Upper lobe of left lung (tissue), 6 donors: ENCODE data around the gene DSTN. TPM values are rescaled to one million over a fixed set of nuclear protein-coding genes. Genes with fewer than 3 reads are reported as not detected.
A peak's percentile ranks its signal among the peaks of the same experiment; 100 is the strongest.

Experiments
- ATAC-seq, 2 donors: fragments of 200-7000 bp; cut with Tn5 transposase; one replicate each; pipeline ENCODE4 v1.9.1; 2022; ENCODE audit warnings: mild to moderate bottlenecking in 2 of 2, moderate library complexity in 2 of 2; ENCODE audit not compliant: low FRiP score in 2 of 2
- DNase-seq, 2 donors: peaks; one replicate each; pipeline ENCODE4 v3.0.0-alpha.2; 2019 to 2020
- H3K27ac ChIP-seq, 4 donors: fragments of 200-600 bp; sonication (generic); one replicate each; pipeline ENCODE4 v1.5.1; 2016 to 2019
- H3K27me3 ChIP-seq, 4 donors: fragments of 200-600 bp; sonication (generic); one replicate each; pipeline ENCODE4 v1.5.1; 2017 to 2019
- H3K36me3 ChIP-seq, 4 donors: fragments of 200-600 bp; sonication (generic); one replicate each; pipeline ENCODE4 v1.5.1; 2016 to 2019
- H3K4me1 ChIP-seq, 4 donors: fragments of 200-600 bp; sonication (generic); one replicate each; pipeline ENCODE4 v1.5.1; 2018 to 2019
- H3K4me3 ChIP-seq, 4 donors: fragments of 200-600 bp; sonication (generic); one replicate each; pipeline ENCODE4 v1.5.1; 2017 to 2019; ENCODE audit warnings: mild to moderate bottlenecking in 2 of 4, moderate library complexity in 1 of 4
- H3K9me3 ChIP-seq, 4 donors: fragments of 200-600 bp; sonication (generic); one replicate each; pipeline ENCODE4 v1.5.1; 2018 to 2019
- EP300 ChIP-seq, 4 donors: sonication (generic); formaldehyde crosslinking; IDR thresholded peaks; one replicate each; pipeline ENCODE4 v1.5.1; 2017; ENCODE audit warnings: antibody characterized with exemption in 4 of 4, control low read depth in 2 of 4
- POLR2A ChIP-seq, 4 donors: fragments of 450-650 bp; IDR thresholded peaks; one replicate each; pipeline ENCODE4 v1.5.1; 2016 to 2017; ENCODE audit warnings: antibody characterized with exemption in 4 of 4, mild to moderate bottlenecking in 2 of 4
- POLR2AphosphoS5 ChIP-seq, 2 donors: sonication (generic); formaldehyde crosslinking; IDR thresholded peaks; one replicate each; pipeline ENCODE4 v1.5.1; 2017; ENCODE audit warnings: antibody characterized with exemption in 2 of 2
- WGBS, 2 donors: methylation state at CpG; one replicate each; pipeline ENCODE4 v1.1.5; 2017 to 2018; 5-methylcytosine and 5-hydroxymethylcytosine counted together
- total RNA-seq, 6 donors: library from RNA; depleted of rRNA in 4 of 6; stranded (reverse); fragments of >200 nt in 4 of 6; gene quantifications; one replicate each; pipeline versions ENCODE4 v1.1.0 to v1.2.1, GENCODE V29; 2016 to 2021
- TF ChIP-seq, protein P1 (sequence below), 6 experiments: fragments of 450-650 bp in 4 of 6; fragments of 200-600 bp in 2 of 6; sonication (generic) in 2 of 6; IDR thresholded peaks; one replicate each; pipeline ENCODE4 v1.5.1; 2016 to 2019; ENCODE audit warnings: antibody characterized with exemption in 6 of 6
- donor health status: DM: no; HTN: no; CAD: no; lungs with moderate emphysema.
- donor health status: DM: no; HTN: yes; CAD: no; lungs with severe emphysema.

DSTN gene
- total RNA-seq, 6 donors from 2014 or later: 235 to 735 (median 513) TPM

DNA sequence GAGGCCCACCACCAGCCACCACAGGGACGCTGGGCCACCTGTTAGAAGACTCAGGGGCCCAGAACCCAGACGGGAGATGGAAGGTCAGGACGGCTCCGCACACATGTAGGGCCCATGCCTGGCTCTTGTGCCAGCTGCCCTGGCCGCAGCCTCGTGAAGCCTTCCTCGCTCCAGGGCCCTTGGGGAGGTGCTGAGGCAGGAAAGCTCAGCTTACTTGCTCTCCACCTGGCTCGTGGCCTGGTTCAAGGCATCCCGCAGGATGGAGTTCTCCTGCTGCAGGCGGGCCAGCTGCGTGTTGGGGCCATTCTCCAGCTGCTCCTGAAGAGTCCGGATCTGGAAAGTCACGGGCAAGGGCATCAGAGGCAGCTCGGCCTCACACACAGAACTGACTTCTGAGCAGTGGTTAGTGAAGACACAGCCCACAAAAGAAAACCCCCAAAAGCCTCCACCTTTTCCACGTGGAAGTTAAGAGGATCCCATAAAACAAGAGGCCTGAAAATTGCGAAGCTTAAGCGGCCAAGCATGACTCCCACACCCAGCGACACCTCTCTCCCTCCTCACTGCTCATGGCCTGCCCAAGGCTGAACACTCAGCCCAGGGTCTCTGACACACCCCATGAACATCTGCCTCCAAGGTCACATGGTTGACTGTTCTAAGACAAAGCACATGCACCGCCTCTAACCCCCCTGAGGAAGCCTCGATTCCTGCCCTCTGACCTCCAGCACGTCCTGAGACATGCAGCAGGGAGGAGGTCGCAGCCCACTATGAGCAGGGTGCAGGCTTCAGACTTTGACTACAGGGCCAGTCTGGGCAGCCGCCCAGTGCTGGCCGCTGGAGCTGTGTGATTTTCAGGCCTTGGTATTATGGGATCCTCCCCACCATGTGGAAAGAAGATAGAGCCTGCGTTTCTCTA, 65.7 kb downstream of the DSTN start:
- no peak overlapping the region for H3K4me3 ChIP-seq
- H3K9me3 ChIP-seq: no peaks in the 10 kb centered on the region
- H3K27me3 ChIP-seq: no peaks in the 10 kb centered on the region
- WGBS, 2 donors: 79 to 87% methylated on average over 13 to 24 of the region's 25 CpGs
- peaks cover 12 to 35% (median 20%) of the 10 kb centered on the region in 4 donors for H3K4me1 ChIP-seq
- TF ChIP-seq POLR2AphosphoS5 (IDR thresholded peaks at IDR 0.05) (no peak), POLR2A (IDR thresholded peaks at IDR 0.05) (no peak), EP300 (IDR thresholded peaks at IDR 0.05) (no peak)
- TF ChIP-seq, protein P1, sequence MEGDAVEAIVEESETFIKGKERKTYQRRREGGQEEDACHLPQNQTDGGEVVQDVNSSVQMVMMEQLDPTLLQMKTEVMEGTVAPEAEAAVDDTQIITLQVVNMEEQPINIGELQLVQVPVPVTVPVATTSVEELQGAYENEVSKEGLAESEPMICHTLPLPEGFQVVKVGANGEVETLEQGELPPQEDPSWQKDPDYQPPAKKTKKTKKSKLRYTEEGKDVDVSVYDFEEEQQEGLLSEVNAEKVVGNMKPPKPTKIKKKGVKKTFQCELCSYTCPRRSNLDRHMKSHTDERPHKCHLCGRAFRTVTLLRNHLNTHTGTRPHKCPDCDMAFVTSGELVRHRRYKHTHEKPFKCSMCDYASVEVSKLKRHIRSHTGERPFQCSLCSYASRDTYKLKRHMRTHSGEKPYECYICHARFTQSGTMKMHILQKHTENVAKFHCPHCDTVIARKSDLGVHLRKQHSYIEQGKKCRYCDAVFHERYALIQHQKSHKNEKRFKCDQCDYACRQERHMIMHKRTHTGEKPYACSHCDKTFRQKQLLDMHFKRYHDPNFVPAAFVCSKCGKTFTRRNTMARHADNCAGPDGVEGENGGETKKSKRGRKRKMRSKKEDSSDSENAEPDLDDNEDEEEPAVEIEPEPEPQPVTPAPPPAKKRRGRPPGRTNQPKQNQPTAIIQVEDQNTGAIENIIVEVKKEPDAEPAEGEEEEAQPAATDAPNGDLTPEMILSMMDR (IDR thresholded peaks at IDR 0.05): no peak
- DNase-seq: peak in 1 of 2 donors; percentile 65
- peaks cover 8 to 97% (median 84%) of the 10 kb centered on the region in 4 donors for H3K36me3 ChIP-seq
- ATAC-seq: peak in 1 of 2 donors; percentile 78
- H3K27ac ChIP-seq: peak overlapping the region in 2 of 4 donors; percentile 42 to 69

DNA sequence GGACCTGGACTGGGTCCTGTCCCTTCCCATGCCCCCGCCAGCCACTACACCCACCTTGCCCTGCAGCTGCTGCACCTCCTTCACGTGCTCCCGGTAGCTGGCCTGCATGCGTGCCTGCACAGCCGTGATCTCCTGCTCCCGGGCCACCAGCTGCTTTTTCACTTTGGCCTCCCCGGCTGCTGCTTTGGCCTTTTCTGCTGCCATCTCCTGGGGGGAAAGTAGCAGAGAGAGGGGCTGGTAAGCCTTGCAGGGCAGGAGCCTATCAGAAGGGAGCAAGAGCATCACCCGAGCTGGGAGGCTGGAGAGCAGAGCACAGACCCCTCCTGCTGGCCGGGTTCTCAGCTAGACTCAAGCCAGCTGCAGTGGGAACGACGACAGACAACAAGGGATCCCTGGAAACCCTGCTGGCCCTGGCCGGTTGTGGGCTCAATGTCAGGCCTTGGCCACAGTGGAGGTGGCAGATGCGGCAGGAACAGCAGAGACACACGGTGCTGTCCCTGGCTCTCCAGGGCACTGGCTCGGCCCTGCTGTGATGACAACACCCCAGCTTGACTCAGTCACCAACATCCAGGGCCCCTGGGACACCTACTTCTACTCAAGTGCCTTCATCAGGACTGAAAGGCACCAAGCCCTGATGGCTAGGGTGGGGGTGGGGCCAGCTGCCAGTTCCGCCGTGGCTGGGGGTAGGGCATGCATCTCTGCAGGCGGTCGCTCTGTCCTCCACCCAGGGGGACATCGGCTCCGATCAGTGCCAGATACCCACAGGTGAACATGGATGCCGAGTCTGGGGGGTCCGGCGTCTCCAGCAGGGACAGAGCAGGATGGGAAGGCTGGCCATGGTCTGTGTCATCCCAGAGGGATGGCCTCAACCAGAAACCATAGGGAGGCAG, 66.9 kb downstream of the DSTN start:
- TF ChIP-seq, protein P1 (IDR thresholded peaks at IDR 0.05): no peak
- TF ChIP-seq EP300 (IDR thresholded peaks at IDR 0.05): no peak
- TF ChIP-seq POLR2A (IDR thresholded peaks at IDR 0.05): no peak
- no peak for TF ChIP-seq POLR2AphosphoS5 (IDR thresholded peaks at IDR 0.05)
- peaks cover 7 to 97% (median 84%) of the 10 kb centered on the region in 4 donors for H3K36me3 ChIP-seq
- DNase-seq (peak in 1 of 2 donors; percentile 52), ATAC-seq (no peak)
- H3K4me1 ChIP-seq: peaks cover 12 to 35% (median 20%) of the 10 kb centered on the region in 4 donors
- no peaks in the 10 kb centered on the region for H3K27me3 ChIP-seq
- H3K4me3 ChIP-seq: no peak overlapping the region
- H3K9me3 ChIP-seq: no peaks in the 10 kb centered on the region
- peak overlapping the region in 1 of 4 donors; percentile 43 for H3K27ac ChIP-seq
- 84 to 91% methylated on average over 20 to 24 of the region's 24 CpGs for WGBS, 2 donors

DNA sequence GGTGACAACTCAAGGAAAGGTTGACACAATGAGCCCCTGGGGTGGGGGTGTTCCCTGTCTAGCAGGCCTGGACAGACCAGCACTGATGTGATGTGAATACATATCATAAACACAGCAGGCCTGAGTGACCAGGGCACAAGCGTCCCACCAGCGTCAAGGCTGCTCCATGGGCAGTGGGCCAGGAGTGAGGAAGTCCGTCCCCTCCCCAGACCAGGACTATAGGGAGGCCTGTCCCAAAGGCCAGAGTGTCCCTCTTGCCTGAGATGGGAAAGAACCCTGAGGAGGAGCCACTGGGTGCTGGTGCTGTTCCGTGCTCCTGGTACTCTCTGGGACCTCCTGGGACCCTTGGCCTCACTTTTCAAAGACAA, 67.5 kb downstream of the DSTN start:
- TF ChIP-seq, protein P1 (IDR thresholded peaks at IDR 0.05): no peak
- TF ChIP-seq POLR2A (IDR thresholded peaks at IDR 0.05): no peak
- TF ChIP-seq EP300 (IDR thresholded peaks at IDR 0.05): no peak
- no peak for TF ChIP-seq POLR2AphosphoS5 (IDR thresholded peaks at IDR 0.05)
- no peak for ATAC-seq

DNA sequence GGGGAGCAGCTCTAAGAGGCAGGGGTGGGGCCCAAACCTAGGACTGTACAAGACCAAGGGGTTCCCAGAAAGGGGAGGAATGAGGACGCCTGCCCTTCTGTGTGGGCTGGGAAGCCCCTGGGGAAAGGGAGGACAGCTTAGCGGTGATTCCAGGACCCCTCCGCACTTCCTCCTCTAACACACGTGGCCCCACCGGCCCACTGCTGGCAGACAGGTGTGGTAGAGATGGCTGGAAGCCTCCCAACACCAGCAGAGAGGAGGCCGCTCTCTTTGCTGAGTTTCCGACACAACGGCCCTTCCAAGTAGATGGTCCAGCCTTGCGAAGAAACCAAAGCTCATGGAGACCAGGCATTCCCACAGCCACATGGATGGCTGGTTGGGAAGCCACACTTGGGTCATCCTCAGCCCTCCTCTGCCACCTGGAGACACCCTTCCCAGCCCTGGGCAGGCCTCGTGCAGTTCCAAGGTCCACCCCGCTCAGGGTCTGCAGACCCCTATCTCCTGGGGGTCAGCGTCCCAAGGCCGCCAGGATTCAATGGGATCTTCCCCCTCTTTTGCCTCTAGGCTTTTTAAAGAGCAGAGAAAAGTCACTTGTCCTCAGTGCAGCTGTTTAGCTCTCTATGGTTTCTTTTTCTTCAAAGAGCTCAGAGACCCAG, 68.2 kb downstream of the DSTN start:
- Histone ChIP-seq H3K4me3 (no peak overlapping the region), H3K27ac (peak overlapping the region in 2 of 4 donors; percentile 10 to 36), H3K27me3 (no peaks in the 10 kb centered on the region), H3K4me1 (peaks cover 12 to 35% (median 20%) of the 10 kb centered on the region in 4 donors), H3K9me3 (no peaks in the 10 kb centered on the region), H3K36me3 (peaks cover 7 to 97% (median 84%) of the 10 kb centered on the region in 4 donors)
- WGBS, 2 donors: 76 to 84% methylated on average over 8 to 13 of the region's 13 CpGs
- no peak for DNase-seq
- TF ChIP-seq, protein P1 (IDR thresholded peaks at IDR 0.05): no peak
- TF ChIP-seq EP300 (IDR thresholded peaks at IDR 0.05): no peak
- TF ChIP-seq POLR2A (IDR thresholded peaks at IDR 0.05): no peak
- TF ChIP-seq POLR2AphosphoS5 (IDR thresholded peaks at IDR 0.05): no peak
- ATAC-seq: no peak

More for the DNA sequence above, 67.5 kb downstream of the DSTN start:
- no peak overlapping the region for H3K4me3 ChIP-seq
- no peaks in the 10 kb centered on the region for H3K27me3 ChIP-seq
- DNase-seq: no peak
- peaks cover 7 to 97% (median 85%) of the 10 kb centered on the region in 4 donors for H3K36me3 ChIP-seq
- H3K9me3 ChIP-seq: no peaks in the 10 kb centered on the region
- 67 to 84% methylated on average over 3 to 4 of the region's 4 CpGs for WGBS, 2 donors
- no peak overlapping the region for H3K27ac ChIP-seq
- H3K4me1 ChIP-seq: peaks cover 12 to 35% (median 20%) of the 10 kb centered on the region in 4 donors
